ENCODE results near the gene CAMSAP2. TPM values are rescaled to one million over a fixed set of nuclear protein-coding genes. Genes with fewer than 3 reads are reported as not detected.

Gene CAMSAP2
- total RNA-seq, 1 experiment from 2014 or later, result 20.7 TPM

DNA sequence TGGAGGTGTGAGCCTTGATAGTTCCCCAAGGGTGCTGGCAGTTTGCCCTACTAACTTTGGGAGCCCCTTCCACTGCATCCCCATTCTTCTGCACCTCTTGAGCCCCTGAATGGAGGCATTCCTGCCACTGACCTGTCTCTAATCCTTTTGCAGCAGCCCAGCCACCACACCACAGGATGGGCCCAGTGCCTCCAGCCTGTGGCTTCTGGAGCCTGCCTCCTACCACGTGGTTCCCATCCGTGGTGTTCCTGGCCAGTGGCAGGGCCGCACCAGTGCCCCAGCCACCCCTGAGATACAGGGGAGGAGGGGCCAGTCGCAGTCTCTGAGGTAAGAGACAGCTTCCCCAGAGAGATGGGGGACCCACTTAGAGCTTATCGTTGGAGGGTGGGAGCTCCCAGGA is 170.4 kb downstream of the CAMSAP2 start (continued):
- TF ChIP-seq ZNF671 (CRISPR knock-in tag; IDR thresholded peaks at IDR 0.05), result no peak

GRCh38 chr1:200909757-200910239 is 171.1 kb downstream of the CAMSAP2 start:
- CTCF ChIA-PET, result interaction anchor here (1.5 kb wide), 1 partner anchor 210 kb away, joined by 3 read pairs; no protein-coding TSS in a partner anchor
- H3K4me3 Mint-ChIP-seq, result no peak overlapping the region
- ATAC-seq (no peak), DNase-seq (ENCODE audit: low spot score) (no peak)
- POLR2A ChIA-PET, result interaction anchor here (0.6 kb wide), 1 partner anchor 268 kb away, joined by 3 read pairs; no protein-coding TSS in a partner anchor
- H3K4me1 Mint-ChIP-seq, result no peaks in the 10 kb centered on the region
- H3K27me3 Mint-ChIP-seq (ENCODE audit: low read depth), result no peaks in the 10 kb centered on the region
- H3K36me3 Mint-ChIP-seq, result peaks cover 36% of the 10 kb centered on the region
- no peak for TF ChIP-seq TCF7 (CRISPR knock-in tag; IDR thresholded peaks at IDR 0.05; ENCODE audit: low read depth)
- no peak for TF ChIP-seq E2F5 (CRISPR knock-in tag; IDR thresholded peaks at IDR 0.05)
- no peak for TF ChIP-seq GTF2I (CRISPR knock-in tag; conservative IDR thresholded peaks at IDR 0.05)
- no peak for TF ChIP-seq RORB (CRISPR knock-in tag; IDR thresholded peaks at IDR 0.05)
- TF ChIP-seq, protein P1, sequence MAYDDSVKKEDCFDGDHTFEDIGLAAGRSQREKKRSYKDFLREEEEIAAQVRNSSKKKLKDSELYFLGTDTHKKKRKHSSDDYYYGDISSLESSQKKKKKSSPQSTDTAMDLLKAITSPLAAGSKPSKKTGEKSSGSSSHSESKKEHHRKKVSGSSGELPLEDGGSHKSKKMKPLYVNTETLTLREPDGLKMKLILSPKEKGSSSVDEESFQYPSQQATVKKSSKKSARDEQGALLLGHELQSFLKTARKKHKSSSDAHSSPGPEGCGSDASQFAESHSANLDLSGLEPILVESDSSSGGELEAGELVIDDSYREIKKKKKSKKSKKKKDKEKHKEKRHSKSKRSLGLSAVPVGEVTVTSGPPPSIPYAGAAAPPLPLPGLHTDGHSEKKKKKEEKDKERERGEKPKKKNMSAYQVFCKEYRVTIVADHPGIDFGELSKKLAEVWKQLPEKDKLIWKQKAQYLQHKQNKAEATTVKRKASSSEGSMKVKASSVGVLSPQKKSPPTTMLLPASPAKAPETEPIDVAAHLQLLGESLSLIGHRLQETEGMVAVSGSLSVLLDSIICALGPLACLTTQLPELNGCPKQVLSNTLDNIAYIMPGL (CRISPR knock-in tag; IDR thresholded peaks at IDR 0.05), result no peak
- TF ChIP-seq ZNF121 (CRISPR knock-in tag; IDR thresholded peaks at IDR 0.05), result no peak
- H3K27ac Mint-ChIP-seq, result no peak overlapping the region
- no peaks in the 10 kb centered on the region for H3K9me3 Mint-ChIP-seq

Other genes with a start within 250 kb of the CAMSAP2 start
- 20.0 to 24.4 TPM (median 20.7 TPM) in 3 replicates for gene KIF14, start 118.1 kb upstream of the CAMSAP2 start, total RNA-seq (2021)
- gene DDX59, start 69.0 kb upstream of the CAMSAP2 start, total RNA-seq (2021), result 15.5 to 19.4 TPM (median 17.0 TPM) in 3 replicates
- gene GPR25, start 134.1 kb downstream of the CAMSAP2 start, total RNA-seq (2021), result 0.14 to 0.16 TPM in 2 of 3 replicates, not detected in the other
- 41.2 to 47.9 TPM (median 47.6 TPM) in 3 replicates for gene INAVA, start 156.0 kb downstream of the CAMSAP2 start, total RNA-seq (2021)